ENCODE data around the gene SERTAD2. TPM values are rescaled to one million over a fixed set of nuclear protein-coding genes. Genes with fewer than 3 reads are reported as not detected.

Gene SERTAD2
- total RNA-seq, 1 donor from 2014 or later = 42.2 TPM

- no peak overlapping the region for H3K27ac ChIP-seq (ENCODE audit: low read depth, low read length)
- no peak for FAIRE-seq
These were observed 46.1 kb downstream of the SERTAD2 start for GRCh38 chr2:64607381-64608304.

DNA sequence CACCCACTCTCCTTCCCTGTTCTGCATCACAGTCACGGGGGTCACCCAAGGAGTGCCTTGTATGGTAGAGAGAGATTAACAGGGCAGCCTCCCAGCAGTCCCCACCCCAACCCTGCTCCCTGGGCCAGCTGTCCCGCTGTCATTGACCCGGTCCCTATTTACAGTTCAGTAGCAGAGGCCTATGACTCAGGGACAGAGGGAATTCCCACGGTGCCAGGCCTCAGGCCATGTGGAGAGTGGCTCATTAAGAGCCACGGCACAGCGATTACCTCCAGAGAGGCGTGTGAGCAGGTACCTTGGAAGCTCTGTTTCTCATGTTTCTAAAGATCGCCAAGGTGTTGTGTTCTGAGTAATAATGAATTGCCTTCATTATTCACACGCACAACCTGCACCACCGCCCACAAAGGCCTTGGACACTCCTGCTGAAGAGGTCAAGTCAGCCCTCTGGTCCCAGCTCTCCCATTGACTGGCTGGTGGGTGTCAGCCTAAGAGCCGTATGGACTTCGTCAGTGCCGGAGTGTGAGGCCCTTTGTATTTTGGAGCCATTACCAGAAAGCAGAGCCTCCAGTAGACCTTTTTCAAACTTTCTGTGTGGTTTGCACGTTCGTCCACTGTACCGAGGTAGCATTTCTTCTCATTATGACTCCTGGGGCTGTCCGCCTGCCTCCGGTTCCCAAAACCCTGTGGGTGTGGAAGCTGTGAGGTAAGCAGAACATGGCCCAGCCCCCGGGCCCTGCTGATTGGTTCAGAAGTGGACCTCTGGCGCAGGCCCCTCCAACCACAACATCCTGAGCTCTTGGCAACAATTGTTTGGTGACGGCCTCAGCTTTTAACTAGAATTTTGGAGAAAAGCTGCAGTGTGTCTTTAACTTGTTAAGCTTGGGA lies 47.0 kb downstream of the SERTAD2 start:
- TF ChIP-seq CTCF (IDR thresholded peaks at IDR 0.05; ENCODE audit: insufficient read depth, low read depth, low read length) (no peak), EZH2 (IDR thresholded peaks at IDR 0.05; ENCODE audit: insufficient read depth, low read length) (no peak)
- Histone ChIP-seq H3K9me3 (ENCODE audit: insufficient read depth, low read depth, low read length) (peaks cover 3% of the 10 kb centered on the region), H3K27ac (ENCODE audit: low read depth, low read length) (no peak overlapping the region), H3K79me2 (ENCODE audit: insufficient read depth, low read length) (no peaks in the 10 kb centered on the region), H3K9ac (ENCODE audit: low read length) (no peak overlapping the region), H2AFZ (ENCODE audit: low read depth, low read length) (no peak overlapping the region), H3K4me3 (ENCODE audit: insufficient read depth, low read depth, low read length) (no peak overlapping the region), H3K27me3 (ENCODE audit: insufficient read depth, low read length) (peaks cover 16% of the 10 kb centered on the region), H3K4me1 (ENCODE audit: insufficient read depth, low read length) (no peaks in the 10 kb centered on the region), H3K36me3 (ENCODE audit: insufficient read depth, low read length) (no peaks in the 10 kb centered on the region), H3K4me2 (ENCODE audit: low read length) (no peak overlapping the region), H4K20me1 (ENCODE audit: insufficient read depth, low read length) (no peaks in the 10 kb centered on the region)
- Mint-ChIP-seq H3K9me3 (ENCODE audit: unreplicated experiment) (peaks cover 7% of the 10 kb centered on the region), H3K27ac (ENCODE audit: unreplicated experiment) (no peak overlapping the region), H3K4me1 (ENCODE audit: low read depth, unreplicated experiment) (no peaks in the 10 kb centered on the region), H3K36me3 (ENCODE audit: low read depth, unreplicated experiment) (no peaks in the 10 kb centered on the region), H3K27me3 (ENCODE audit: low read depth, unreplicated experiment) (peaks cover 8% of the 10 kb centered on the region), H3K4me3 (ENCODE audit: unreplicated experiment) (no peak overlapping the region)
- DNase-seq (ENCODE audit: low read depth) = no peak
- no peak for FAIRE-seq

More at GRCh38 chr2:64607381-64608304, 46.1 kb downstream of the SERTAD2 start:
- Histone ChIP-seq H3K27me3 (ENCODE audit: insufficient read depth, low read length) (peaks cover 19% of the 10 kb centered on the region), H3K36me3 (ENCODE audit: insufficient read depth, low read length) (no peaks in the 10 kb centered on the region), H3K79me2 (ENCODE audit: insufficient read depth, low read length) (no peaks in the 10 kb centered on the region), H3K9ac (ENCODE audit: low read length) (no peak overlapping the region), H4K20me1 (ENCODE audit: insufficient read depth, low read length) (no peaks in the 10 kb centered on the region), H3K4me1 (ENCODE audit: insufficient read depth, low read length) (no peaks in the 10 kb centered on the region), H3K4me3 (ENCODE audit: insufficient read depth, low read depth, low read length) (no peak overlapping the region), H3K9me3 (ENCODE audit: insufficient read depth, low read depth, low read length) (peaks cover 3% of the 10 kb centered on the region), H3K4me2 (ENCODE audit: low read length) (no peak overlapping the region), H2AFZ (ENCODE audit: low read depth, low read length) (no peak overlapping the region)
- no peaks in the 10 kb centered on the region for H3K4me1 Mint-ChIP-seq (ENCODE audit: low read depth, unreplicated experiment)
- no peak for DNase-seq (ENCODE audit: low read depth)
- H3K27ac Mint-ChIP-seq (ENCODE audit: unreplicated experiment) = no peak overlapping the region
- no peaks in the 10 kb centered on the region for H3K36me3 Mint-ChIP-seq (ENCODE audit: low read depth, unreplicated experiment)
- no peak overlapping the region for H3K4me3 Mint-ChIP-seq (ENCODE audit: unreplicated experiment)
- no peak for TF ChIP-seq CTCF (IDR thresholded peaks at IDR 0.05; ENCODE audit: insufficient read depth, low read depth, low read length)
- TF ChIP-seq EZH2 (IDR thresholded peaks at IDR 0.05; ENCODE audit: insufficient read depth, low read length) = no peak
- H3K27me3 Mint-ChIP-seq (ENCODE audit: low read depth, unreplicated experiment) = peaks cover 12% of the 10 kb centered on the region
- H3K9me3 Mint-ChIP-seq (ENCODE audit: unreplicated experiment) = peaks cover 7% of the 10 kb centered on the region

Data from astrocyte (in vitro differentiated cells and primary cell).